Measurements from ENCODE around the gene NEK7. TPM values are rescaled to one million over a fixed set of nuclear protein-coding genes. Genes with fewer than 3 reads are reported as not detected.
A peak's percentile ranks its signal among the peaks of the same experiment; 100 is the strongest.
"Not testable (repeated sequence)": the region's sequence is repeated elsewhere in the genome, so short reads cannot be mapped to it uniquely, and the experiment has no call there.

Gene NEK7
- total RNA-seq, 6 donors from 2014 or later: 55.3 to 137 (median 112) TPM

- TF ChIP-seq EP300 (IDR thresholded peaks at IDR 0.05) (no peak), CTCF (IDR thresholded peaks at IDR 0.05) (no peak), POLR2AphosphoS5 (IDR thresholded peaks at IDR 0.05) (no peak)
- H3K4me1 ChIP-seq: peaks cover 7 to 30% (median 22%) of the 10 kb centered on the region in 4 donors
- H3K27me3 ChIP-seq: no peaks in the 10 kb centered on the region
- no peak for ATAC-seq (ENCODE audit: low FRiP score in 2 of 2)
- no peaks in the 10 kb centered on the region for H3K9me3 ChIP-seq
- WGBS, 2 donors: 31 to 37% methylated on average over 2 of the region's 2 CpGs
- no peaks in the 10 kb centered on the region for H3K36me3 ChIP-seq
- H3K27ac ChIP-seq: peak overlapping the region in 1 of 4 donors; percentile 4
- H3K4me3 ChIP-seq: no peak overlapping the region
- DNase-seq: no peak
Measured at GRCh38 chr1:198185759-198186158, 29.0 kb downstream of the NEK7 start.

GRCh38 chr1:198186916-198187580 lies 30.2 kb downstream of the NEK7 start:
- WGBS, 2 donors: 83 to 85% methylated on average over 2 of the region's 2 CpGs
- TF ChIP-seq CTCF (IDR thresholded peaks at IDR 0.05) (no peak), EP300 (IDR thresholded peaks at IDR 0.05) (no peak), POLR2A (IDR thresholded peaks at IDR 0.05) (no peak), POLR2AphosphoS5 (IDR thresholded peaks at IDR 0.05) (no peak)
- DNase-seq: no peak
- Histone ChIP-seq H3K27me3 (no peaks in the 10 kb centered on the region), H3K36me3 (no peaks in the 10 kb centered on the region), H3K9me3 (no peaks in the 10 kb centered on the region), H3K4me3 (no peak overlapping the region), H3K27ac (peak overlapping the region in 2 of 4 donors; percentile 1 to 13), H3K4me1 (peaks cover 8 to 29% (median 23%) of the 10 kb centered on the region in 4 donors)
- no peak for ATAC-seq (ENCODE audit: low FRiP score in 2 of 2)

- TF ChIP-seq CTCF (IDR thresholded peaks at IDR 0.05) (no peak), POLR2A (IDR thresholded peaks at IDR 0.05) (peak in 1 of 4 donors; percentile 11), POLR2AphosphoS5 (IDR thresholded peaks at IDR 0.05) (no peak), EP300 (IDR thresholded peaks at IDR 0.05) (no peak)
- H3K4me3 ChIP-seq: no peak overlapping the region
- ATAC-seq (ENCODE audit: low FRiP score in 2 of 2) (no peak), DNase-seq (no peak)
- H3K36me3 ChIP-seq: no peaks in the 10 kb centered on the region
- no peaks in the 10 kb centered on the region for H3K9me3 ChIP-seq
- 73 to 80% methylated on average over 3 of the region's 3 CpGs for WGBS, 2 donors
- no peaks in the 10 kb centered on the region for H3K27me3 ChIP-seq
- H3K4me1 ChIP-seq: peaks cover 15 to 28% (median 23%) of the 10 kb centered on the region in 4 donors
- H3K27ac ChIP-seq: peak overlapping the region in 2 of 4 donors; percentile 13 to 25
Measured at GRCh38 chr1:198187973-198188588, 31.3 kb downstream of the NEK7 start.

GRCh38 chr1:198191117-198191516 lies 34.3 kb downstream of the NEK7 start:
- H3K27me3 ChIP-seq: no peaks in the 10 kb centered on the region
- peak overlapping the region in 1 of 4 donors; percentile 3 for H3K27ac ChIP-seq
- H3K36me3 ChIP-seq: no peaks in the 10 kb centered on the region
- DNase-seq (no peak), ATAC-seq (ENCODE audit: low FRiP score in 2 of 2) (no peak)
- peaks cover 13 to 22% (median 17%) of the 10 kb centered on the region in 4 donors for H3K4me1 ChIP-seq
- TF ChIP-seq EP300 (IDR thresholded peaks at IDR 0.05) (no peak), POLR2A (IDR thresholded peaks at IDR 0.05) (no peak), POLR2AphosphoS5 (IDR thresholded peaks at IDR 0.05) (no peak), CTCF (IDR thresholded peaks at IDR 0.05) (no peak)
- whole genome bisulfite sequencing, 2 donors: 86 to 89% methylated on average over 2 of the region's 2 CpGs
- H3K9me3 ChIP-seq: no peaks in the 10 kb centered on the region
- no peak overlapping the region for H3K4me3 ChIP-seq

GRCh38 chr1:198193871-198194270 lies 37.1 kb downstream of the NEK7 start:
- peaks cover 10 to 20% (median 18%) of the 10 kb centered on the region in 4 donors for H3K4me1 ChIP-seq
- H3K27ac ChIP-seq; H3K36me3 ChIP-seq; H3K27me3 ChIP-seq; DNase-seq; ATAC-seq (ENCODE audit: low FRiP score in 2 of 2); H3K9me3 ChIP-seq; H3K4me3 ChIP-seq: not testable (repeated sequence)
- WGBS, 2 donors: 89 to 98% methylated on average over 1 of the region's 1 CpG

Measured in upper lobe of left lung (tissue), 6 donors.